ENCODE measurements around the gene PTPRU.

PTPRU gene

GRCh38 chr1:29355375-29355774 is 119.1 kb downstream of the PTPRU start:
- no peak for TF ChIP-seq CTCF (conservative IDR thresholded peaks at IDR 0.05; ENCODE audit: low read depth, low read length)
- H3K4me3 ChIP-seq (ENCODE audit: low read length): no peak overlapping the region
- no peak for DNase-seq (ENCODE audit: low read depth)

GRCh38 chr1:29356663-29357062 is 120.3 kb downstream of the PTPRU start:
- TF ChIP-seq CTCF (conservative IDR thresholded peaks at IDR 0.05; ENCODE audit: low read depth, low read length): no peak
- no peak for DNase-seq (ENCODE audit: low read depth)
- H3K4me3 ChIP-seq (ENCODE audit: low read length): no peak overlapping the region

- no peak for TF ChIP-seq CTCF (conservative IDR thresholded peaks at IDR 0.05; ENCODE audit: low read depth, low read length)
- DNase-seq (ENCODE audit: low read depth): no peak
- no peak overlapping the region for H3K4me3 ChIP-seq (ENCODE audit: low read length)
Observed at GRCh38 chr1:29357452-29357851, 121.1 kb downstream of the PTPRU start.

GRCh38 chr1:29358183-29358582 is 121.9 kb downstream of the PTPRU start:
- no peak for DNase-seq (ENCODE audit: low read depth)
- H3K4me3 ChIP-seq (ENCODE audit: low read length): no peak overlapping the region
- TF ChIP-seq CTCF (conservative IDR thresholded peaks at IDR 0.05; ENCODE audit: low read depth, low read length): no peak

- TF ChIP-seq CTCF (conservative IDR thresholded peaks at IDR 0.05; ENCODE audit: low read depth, low read length): no peak
- no peak overlapping the region for H3K4me3 ChIP-seq (ENCODE audit: low read length)
Observed at GRCh38 chr1:29360768-29361167, 124.4 kb downstream of the PTPRU start.

GRCh38 chr1:29361686-29362085 is 125.4 kb downstream of the PTPRU start:
- no peak overlapping the region for H3K4me3 ChIP-seq (ENCODE audit: low read length)
- no peak for TF ChIP-seq CTCF (conservative IDR thresholded peaks at IDR 0.05; ENCODE audit: low read depth, low read length)
- no peak for DNase-seq (ENCODE audit: low read depth)

More at GRCh38 chr1:29360768-29361167, 124.4 kb downstream of the PTPRU start:
- DNase-seq (ENCODE audit: low read depth): no peak

- no peak for TF ChIP-seq CTCF (conservative IDR thresholded peaks at IDR 0.05; ENCODE audit: low read depth, low read length)
- DNase-seq (ENCODE audit: low read depth): no peak
- no peak overlapping the region for H3K4me3 ChIP-seq (ENCODE audit: low read length)
Observed at GRCh38 chr1:29362116-29362515, 125.8 kb downstream of the PTPRU start.
